ENCODE measurements around the gene PER1. TPM values are rescaled to one million over a fixed set of nuclear protein-coding genes. Genes with fewer than 3 reads are reported as not detected.
A peak's percentile ranks its signal among the peaks of the same experiment; 100 is the strongest.

PER1 gene
- total RNA-seq, 1 experiment from 2014 or later, result 25.0 TPM

DNA sequence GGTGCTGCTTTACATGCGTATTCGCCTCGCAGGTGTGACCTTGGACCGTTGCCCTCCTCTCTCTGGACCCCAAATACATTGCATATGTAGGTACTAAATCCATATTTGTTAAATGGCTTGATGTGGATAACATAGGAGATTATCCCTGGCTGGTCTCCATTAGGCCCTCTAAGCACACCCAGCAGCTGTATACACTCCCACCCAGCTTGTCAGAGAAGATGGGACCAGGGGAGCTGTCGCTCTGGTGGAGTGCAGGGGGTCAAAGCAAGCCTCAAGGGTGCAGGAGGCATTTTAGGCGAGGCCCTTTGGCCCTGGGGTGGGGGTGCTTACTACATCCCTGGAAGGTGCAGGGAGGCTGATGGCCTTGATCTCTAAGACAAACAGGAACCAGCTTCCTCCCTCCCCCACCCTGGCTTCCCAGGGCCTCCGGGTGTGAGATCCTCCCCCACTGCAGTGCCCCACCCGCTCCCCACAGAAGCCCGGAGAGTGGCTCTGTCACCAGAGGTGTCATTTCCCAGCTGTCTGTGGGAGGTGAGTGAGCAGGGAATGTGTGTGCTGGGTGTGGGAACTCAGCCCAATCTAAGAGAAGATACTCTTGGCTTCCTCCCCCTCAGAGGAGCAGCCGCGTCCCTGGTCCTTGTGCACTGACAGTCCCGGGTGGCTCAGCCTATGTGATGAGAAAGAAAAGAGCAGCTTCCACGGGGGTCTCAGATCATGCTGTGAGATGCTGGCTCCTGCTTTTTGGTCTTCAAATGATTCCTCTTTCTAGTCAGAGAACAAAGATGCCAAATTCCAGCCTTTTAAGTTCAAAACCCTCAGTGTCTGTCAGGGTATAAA lies 12.0 kb upstream of the PER1 start:
- H3K9me2 ChIP-seq (replicated peaks; ENCODE audit: low read length), result no peaks in the 10 kb centered on the region
- H3K4me1 ChIP-seq (ENCODE audit: insufficient read depth, low read length), result peaks cover 27% of the 10 kb centered on the region
- H3K79me2 ChIP-seq (ENCODE audit: low read length), result peaks cover 19% of the 10 kb centered on the region
- H3K4me3 ChIP-seq (ENCODE audit: low read length), result no peak overlapping the region
- POLR2A ChIA-PET (ENCODE audit: unreplicated experiment), result interaction anchor here (0.6 kb wide), 1 partner anchor 40 kb away, joined by 3 read pairs; no protein-coding TSS in a partner anchor
- H3K27ac ChIP-seq (ENCODE audit: low read length), result no peak overlapping the region
- DNase-seq (no peak), ATAC-seq (peak; percentile 55)
- H3K36me3 ChIP-seq (ENCODE audit: low read depth, low read length), result no peaks in the 10 kb centered on the region; the same call in 1 of the 2 replicates
- peak overlapping the region; percentile 32; the same call in 1 of the 2 replicates for H3K4me2 ChIP-seq (ENCODE audit: low read length)
- no peaks in the 10 kb centered on the region for H3K9me3 ChIP-seq (ENCODE audit: low read length)
- H3K27me3 ChIP-seq (ENCODE audit: low read length), result no peaks in the 10 kb centered on the region
- intact Hi-C loops (cut with micrococcal nuclease), result no loop called here
- no TSS peak for BruUV-seq (replicated peaks)
- H4K20me1 ChIP-seq (ENCODE audit: low read length), result 0 out of 2 replicates have a peak, but pooled peaks cover 2% of the 10 kb centered on the region
- TF ChIP-seq EZH2phosphoT487 (IDR thresholded peaks at IDR 0.05; ENCODE audit: borderline replicate concordance, low read length), result no peak
- no peak for TF ChIP-seq EZH2 (IDR thresholded peaks at IDR 0.05; ENCODE audit: low read length, unreplicated experiment)
- TF ChIP-seq, protein P1, sequence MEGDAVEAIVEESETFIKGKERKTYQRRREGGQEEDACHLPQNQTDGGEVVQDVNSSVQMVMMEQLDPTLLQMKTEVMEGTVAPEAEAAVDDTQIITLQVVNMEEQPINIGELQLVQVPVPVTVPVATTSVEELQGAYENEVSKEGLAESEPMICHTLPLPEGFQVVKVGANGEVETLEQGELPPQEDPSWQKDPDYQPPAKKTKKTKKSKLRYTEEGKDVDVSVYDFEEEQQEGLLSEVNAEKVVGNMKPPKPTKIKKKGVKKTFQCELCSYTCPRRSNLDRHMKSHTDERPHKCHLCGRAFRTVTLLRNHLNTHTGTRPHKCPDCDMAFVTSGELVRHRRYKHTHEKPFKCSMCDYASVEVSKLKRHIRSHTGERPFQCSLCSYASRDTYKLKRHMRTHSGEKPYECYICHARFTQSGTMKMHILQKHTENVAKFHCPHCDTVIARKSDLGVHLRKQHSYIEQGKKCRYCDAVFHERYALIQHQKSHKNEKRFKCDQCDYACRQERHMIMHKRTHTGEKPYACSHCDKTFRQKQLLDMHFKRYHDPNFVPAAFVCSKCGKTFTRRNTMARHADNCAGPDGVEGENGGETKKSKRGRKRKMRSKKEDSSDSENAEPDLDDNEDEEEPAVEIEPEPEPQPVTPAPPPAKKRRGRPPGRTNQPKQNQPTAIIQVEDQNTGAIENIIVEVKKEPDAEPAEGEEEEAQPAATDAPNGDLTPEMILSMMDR (conservative IDR thresholded peaks at IDR 0.05; ENCODE audit: low read depth, low read length), result no peak
- H3F3A ChIP-seq (ENCODE audit: low read length, unreplicated experiment), result no peaks in the 10 kb centered on the region
- CTCF ChIA-PET, result interaction anchor here (0.5 kb wide), 1 partner anchor 30 kb away, joined by 3 read pairs; no protein-coding TSS in a partner anchor
- no peak overlapping the region for H2AFZ ChIP-seq (ENCODE audit: low read length)
- H3K9ac ChIP-seq (ENCODE audit: low read length), result no peak overlapping the region

DNA sequence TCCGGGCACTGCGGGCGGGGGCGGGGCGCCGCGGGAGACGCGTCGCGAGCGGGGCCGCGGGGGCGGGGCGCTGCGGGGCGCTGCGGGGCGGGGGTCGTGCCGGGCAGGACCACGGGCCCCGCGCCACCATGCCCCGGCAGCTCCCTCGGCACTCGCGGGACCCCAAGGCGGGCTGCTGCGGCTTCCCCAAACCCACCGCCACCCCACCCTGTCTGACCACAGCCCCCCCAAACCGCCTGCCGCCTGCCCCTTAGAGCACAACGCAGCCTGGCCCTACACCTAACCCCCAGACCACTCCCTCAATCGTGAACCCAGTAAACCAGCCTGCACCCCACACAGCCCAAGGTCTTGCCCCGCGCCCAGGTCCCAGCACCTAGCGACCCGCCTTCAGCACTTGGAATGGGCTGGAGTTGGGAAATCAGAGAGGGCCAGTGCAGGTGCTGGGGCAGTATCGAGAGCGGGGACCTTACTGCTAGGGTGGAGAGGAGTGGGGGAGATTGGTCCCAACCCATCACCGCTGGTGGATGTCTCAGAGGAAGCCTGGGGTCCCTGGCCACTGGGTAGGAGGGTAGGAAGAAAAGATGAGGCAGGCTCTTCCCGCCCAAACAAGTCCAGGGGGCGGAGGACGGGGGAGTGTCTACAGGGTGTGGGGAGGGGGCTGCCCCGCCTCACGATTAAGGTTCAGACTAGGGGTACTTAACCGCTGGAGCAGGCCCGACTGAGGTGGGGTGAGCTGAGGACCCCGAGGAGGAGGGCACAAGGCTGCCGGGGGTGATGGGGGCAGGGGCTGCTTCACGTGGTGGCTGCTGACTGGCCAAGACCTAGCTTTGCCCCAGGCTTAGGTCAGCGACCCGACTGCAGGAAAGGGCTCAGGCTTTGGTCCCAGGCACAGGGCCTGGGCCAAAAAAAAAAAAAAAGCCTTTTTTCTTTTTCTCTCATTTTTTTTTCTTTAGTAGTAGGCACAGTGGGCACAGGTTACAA lies 11.1 kb upstream of the PER1 start:
- no peaks in the 10 kb centered on the region for H3K9me2 ChIP-seq (replicated peaks; ENCODE audit: low read length)
- POLR2A ChIA-PET (ENCODE audit: unreplicated experiment), result interaction anchor here (0.6 kb wide), 1 partner anchor 41 kb away, joined by 3 read pairs; no protein-coding TSS in a partner anchor
- CTCF ChIA-PET, result interaction anchor here (0.5 kb wide), 1 partner anchor 31 kb away, joined by 3 read pairs; no protein-coding TSS in a partner anchor
- no peaks in the 10 kb centered on the region for H3F3A ChIP-seq (ENCODE audit: low read length, unreplicated experiment)
- H3K9ac ChIP-seq (ENCODE audit: low read length), result peak overlapping the region; percentile 97
- DNase-seq (no peak), ATAC-seq (no peak)
- H2AFZ ChIP-seq (ENCODE audit: low read length), result peak overlapping the region; percentile 57
- TF ChIP-seq, protein P1 (conservative IDR thresholded peaks at IDR 0.05; ENCODE audit: low read depth, low read length), result no peak
- TF ChIP-seq EZH2 (IDR thresholded peaks at IDR 0.05; ENCODE audit: low read length, unreplicated experiment) (no peak), EZH2phosphoT487 (IDR thresholded peaks at IDR 0.05; ENCODE audit: borderline replicate concordance, low read length) (no peak)
- intact Hi-C loops (cut with micrococcal nuclease), result no loop called here
- no peaks in the 10 kb centered on the region for H3K9me3 ChIP-seq (ENCODE audit: low read length)
- peak overlapping the region; percentile 88 for H3K4me3 ChIP-seq (ENCODE audit: low read length)
- H4K20me1 ChIP-seq (ENCODE audit: low read length), result 0 out of 2 replicates have a peak, but pooled peaks cover 2% of the 10 kb centered on the region
- no TSS peak for BruUV-seq (replicated peaks)
- peaks cover 19% of the 10 kb centered on the region for H3K79me2 ChIP-seq (ENCODE audit: low read length)
- H3K27me3 ChIP-seq (ENCODE audit: low read length), result no peaks in the 10 kb centered on the region
- H3K27ac ChIP-seq (ENCODE audit: low read length), result no peak overlapping the region
- no peaks in the 10 kb centered on the region; the same call in 1 of the 2 replicates for H3K36me3 ChIP-seq (ENCODE audit: low read depth, low read length)
- H3K4me2 ChIP-seq (ENCODE audit: low read length), result peak overlapping the region; percentile 75
- H3K4me1 ChIP-seq (ENCODE audit: insufficient read depth, low read length), result peaks cover 27% of the 10 kb centered on the region
